H1 (cell line): ENCODE measurements around the gene FRK. TPM values are rescaled to one million over a fixed set of nuclear protein-coding genes. Genes with fewer than 3 reads are reported as not detected.

Experiments used
- CTCF ChIA-PET: fragments of 300-600 bp; sonication (Branson Sonifier 250); formaldehyde crosslinking; loops from one replicate; lab custom pipeline; 2021; ENCODE audit not compliant: partially characterized antibody; lab: Charles Lee
- POLR2A ChIA-PET: fragments of 300-600 bp; sonication (Branson Sonifier 250); formaldehyde crosslinking; loops from one replicate; lab custom pipeline; 2021; ENCODE audit warnings: inconsistent platforms; ENCODE audit not compliant: partially characterized antibody; lab: Charles Lee
- DNase-seq, 2 experiments: peaks; one replicate each; pipeline versions ENCODE4 v3.0.0 to v3.0.0-alpha.2; 2010 to 2022; ENCODE audit warnings: low spot score in 2 of 2, low read depth in 1 of 2, mixed read lengths in 1 of 2
- FAIRE-seq: peaks from 2 replicates; lab custom pipeline; 2011; peaks lifted over from hg19 to GRCh38; lab: Jason Lieb, UNC
- H2AFZ ChIP-seq: 2 replicates; pipeline ENCODE4 v1.8.1; 2012; ENCODE audit warnings: low read length, inconsistent platforms
- H2AK5ac ChIP-seq: 2 replicates; pipeline ENCODE4 v1.6.1; 2013; ENCODE audit warnings: low read depth, low read length
- H2BK120ac ChIP-seq: replicated peaks from 2 replicates; pipeline ENCODE3; 2013; ENCODE audit warnings: low read depth, low read length, inconsistent platforms
- H2BK12ac ChIP-seq: 2 replicates; pipeline ENCODE4 v1.6.1; 2013; ENCODE audit warnings: low read depth, low read length
- H2BK15ac ChIP-seq: 2 replicates; pipeline ENCODE4 v1.6.1; 2013; ENCODE audit warnings: low read length
- H2BK20ac ChIP-seq: 2 replicates; pipeline ENCODE4 v1.6.1; 2013; ENCODE audit warnings: low read length
- H2BK5ac ChIP-seq: 2 replicates; pipeline ENCODE4 v1.6.1; 2013; ENCODE audit warnings: low read depth, low read length
- H3K14ac ChIP-seq: 2 replicates; pipeline ENCODE4 v1.6.1; 2013; ENCODE audit warnings: inconsistent platforms; ENCODE audit not compliant: insufficient read length
- H3K18ac ChIP-seq: 2 replicates; pipeline ENCODE4 v1.6.1; 2013; ENCODE audit warnings: low read length; ENCODE audit errors: extremely low read depth
- H3K23ac ChIP-seq: 2 replicates; pipeline ENCODE4 v1.6.1; 2013; ENCODE audit warnings: inconsistent platforms; ENCODE audit not compliant: insufficient read length
- H3K23me2 ChIP-seq: 2 replicates; pipeline ENCODE4 v1.6.1; 2013; ENCODE audit warnings: low read depth, low read length
- H3K27ac ChIP-seq: 2 replicates; pipeline ENCODE4 v1.6.1; 2011; ENCODE audit warnings: low read depth, low read length, inconsistent platforms
- H3K27me3 ChIP-seq, 4 experiments: replicated peaks in 1 of 4; 1 replicate in 1 of 4; 2 replicates in 3 of 4; pipeline versions ENCODE4 v1.6.1 to v1.8.1; 2011 to 2013; ENCODE audit warnings: low read length in 3 of 4, mild to moderate bottlenecking in 3 of 4, inconsistent platforms in 2 of 4, mixed read lengths in 2 of 4, moderate library complexity in 1 of 4; ENCODE audit not compliant: control insufficient read depth in 3 of 4, insufficient read depth in 3 of 4; ENCODE audit errors: extremely low read depth in 1 of 4
- H3K36me3 ChIP-seq, 4 experiments: 2 replicates each; pipeline versions ENCODE4 v1.6.1 to v1.8.1; 2011 to 2013; ENCODE audit warnings: mild to moderate bottlenecking in 4 of 4, low read length in 3 of 4, moderate library complexity in 2 of 4, control low read depth in 1 of 4, inconsistent platforms in 1 of 4; ENCODE audit not compliant: insufficient read depth in 4 of 4, control insufficient read depth in 2 of 4
- H3K4ac ChIP-seq: replicated peaks from 2 replicates; pipeline ENCODE3; 2013; ENCODE audit warnings: low read length, low read depth, mixed read lengths, inconsistent platforms; ENCODE audit not compliant: insufficient read length
- H3K4me1 ChIP-seq, 4 experiments: replicated peaks in 1 of 4; 1 replicate in 1 of 4; 2 replicates in 3 of 4; pipeline versions ENCODE4 v1.6.1 to v1.8.1; 2011 to 2013; ENCODE audit warnings: low read length in 3 of 4, inconsistent platforms in 2 of 4, mixed read lengths in 1 of 4; ENCODE audit not compliant: insufficient read depth in 4 of 4, control insufficient read depth in 3 of 4
- H3K4me2 ChIP-seq, 2 experiments: 2 replicates each; pipeline versions ENCODE4 v1.6.1 to v1.8.1; 2011 to 2013; ENCODE audit warnings: low read depth in 2 of 2, low read length in 2 of 2, control low read depth in 1 of 2, inconsistent platforms in 1 of 2, mild to moderate bottlenecking in 1 of 2; ENCODE audit not compliant: insufficient read depth in 1 of 2
- H3K4me3 ChIP-seq, 4 experiments: fragments of 200-600, 300-600 bp in 1 of 4; sonication (generic), shearing (Covaris generic), sonication (Bioruptor Twin) in 1 of 4; 2 replicates each; pipeline versions ENCODE4 v1.5.1 to v1.8.1; 2011 to 2016; ENCODE audit warnings: low read length in 4 of 4, low read depth in 3 of 4, control low read depth in 2 of 4, inconsistent platforms in 2 of 4, mild to moderate bottlenecking in 2 of 4, mixed read lengths in 1 of 4, moderate library complexity in 1 of 4; ENCODE audit not compliant: insufficient read depth in 2 of 4; ENCODE audit errors: extremely low read depth in 1 of 4
- H3K56ac ChIP-seq: replicated peaks from 2 replicates; pipeline ENCODE3; 2013; ENCODE audit warnings: low read depth, mild to moderate bottlenecking, mixed read lengths, low read length, inconsistent platforms; ENCODE audit not compliant: insufficient read length
- H3K79me1 ChIP-seq: 2 replicates; pipeline ENCODE4 v1.6.1; 2013; ENCODE audit warnings: low read depth, low read length, control low read depth
- H3K79me2 ChIP-seq, 2 experiments: 2 replicates each; pipeline versions ENCODE4 v1.6.1 to v1.8.1; 2012 to 2013; ENCODE audit warnings: low read length in 2 of 2, mild to moderate bottlenecking in 2 of 2, inconsistent platforms in 1 of 2; ENCODE audit not compliant: insufficient read depth in 2 of 2, control insufficient read depth in 1 of 2
- H3K9ac ChIP-seq, 4 experiments: replicated peaks in 1 of 4; 1 replicate in 1 of 4; 2 replicates in 3 of 4; pipeline versions ENCODE4 v1.6.1 to v1.8.1; 2011 to 2013; ENCODE audit warnings: low read depth in 3 of 4, low read length in 3 of 4, control low read depth in 2 of 4, mild to moderate bottlenecking in 2 of 4, moderate library complexity in 2 of 4, inconsistent platforms in 1 of 4; ENCODE audit errors: extremely low read depth in 1 of 4
- H3K9me3 ChIP-seq, 2 experiments: 2 replicates each; pipeline versions ENCODE4 v1.6.1 to v1.8.1; 2012 to 2013; ENCODE audit warnings: mild to moderate bottlenecking in 2 of 2, moderate library complexity in 2 of 2, control low read depth in 1 of 2, inconsistent platforms in 1 of 2, low read depth in 1 of 2, low read length in 1 of 2, mixed read lengths in 1 of 2; ENCODE audit not compliant: insufficient read depth in 2 of 2
- H4K20me1 ChIP-seq, 2 experiments: replicated peaks in 1 of 2; 2 replicates each; pipeline versions ENCODE3 to v1.8.1; 2011 to 2013; ENCODE audit warnings: inconsistent platforms in 2 of 2, low read length in 2 of 2, mild to moderate bottlenecking in 1 of 2; ENCODE audit not compliant: insufficient read depth in 2 of 2, control insufficient read depth in 1 of 2
- H4K5ac ChIP-seq: 2 replicates; pipeline ENCODE4 v1.6.1; 2013; ENCODE audit warnings: low read length, low read depth, mixed read lengths, inconsistent platforms; ENCODE audit not compliant: insufficient read length
- H4K8ac ChIP-seq: 2 replicates; pipeline ENCODE4 v1.8.0; 2013; ENCODE audit warnings: mild to moderate bottlenecking, moderate library complexity, low read length, inconsistent platforms; ENCODE audit not compliant: insufficient read depth; ENCODE audit errors: extremely low read depth
- H4K91ac ChIP-seq: replicated peaks from 2 replicates; pipeline ENCODE3; 2013; ENCODE audit warnings: low read length, mixed read lengths, inconsistent platforms; ENCODE audit not compliant: insufficient read length
- CEBPB ChIP-seq: IDR thresholded peaks from 2 replicates; pipeline ENCODE4 v1.6.1; 2012; ENCODE audit warnings: low read depth, low read length
- CTCF ChIP-seq, 3 experiments: IDR thresholded peaks; 1 replicate in 2 of 3; 2 replicates in 1 of 3; pipeline versions ENCODE4 v1.5.1 to v1.6.1; 2011; ENCODE audit warnings: low read length in 3 of 3, mild to moderate bottlenecking in 3 of 3, inconsistent platforms in 2 of 3, low read depth in 1 of 3, moderate library complexity in 1 of 3; ENCODE audit not compliant: insufficient read depth in 1 of 3; ENCODE audit errors: control extremely low read depth in 1 of 3
- MAX ChIP-seq: IDR thresholded peaks from 2 replicates; pipeline ENCODE4 v1.6.1; 2012; ENCODE audit warnings: inconsistent platforms
- RAD21 ChIP-seq, 2 experiments: IDR thresholded peaks in 1 of 2; conservative IDR thresholded peaks in 1 of 2; 2 replicates each; pipeline ENCODE4 v1.6.1; 2011; ENCODE audit warnings: low read depth in 2 of 2, low read length in 2 of 2, improper control_type of control experiment in 1 of 2, inconsistent platforms in 1 of 2, mild to moderate bottlenecking in 1 of 2, moderate library complexity in 1 of 2
- SIRT6 ChIP-seq: IDR thresholded peaks from one replicate; pipeline ENCODE4 v1.7.1; 2012; ENCODE audit warnings: low read length, inconsistent platforms
- SIX5 ChIP-seq: IDR thresholded peaks from 2 replicates; pipeline ENCODE4 v1.6.1; 2011; ENCODE audit warnings: mild to moderate bottlenecking, low read depth, low read length
- YY1 ChIP-seq: IDR thresholded peaks from 2 replicates; pipeline ENCODE4 v1.6.1; 2011; ENCODE audit warnings: low read depth, mild to moderate bottlenecking, low read length
- WGBS, 2 experiments: shearing (Covaris generic) in 1 of 2; methylation state at CpG; one replicate each; pipeline versions ENCODE4 v1.1.6 to v1.1.7; 2013 to 2015; ENCODE audit warnings: low lambda C conversion rate in 2 of 2, mixed read lengths in 2 of 2, inconsistent platforms in 1 of 2, low coverage in 1 of 2, missing lambda C conversion rate in 1 of 2; ENCODE audit not compliant: insufficient replicate concordance in 2 of 2, insufficient coverage in 1 of 2, insufficient read length in 1 of 2; ENCODE audit errors: extremely low coverage in 1 of 2, missing lambda C conversion rate in 1 of 2; 5-methylcytosine and 5-hydroxymethylcytosine counted together
- polyA plus RNA-seq, 7 experiments: library from polyadenylated mRNA; depleted of rRNA in 3 of 7; stranded (reverse) in 5 of 7; unstranded in 2 of 7; fragments of >200 nt in 5 of 7; fragments of 200-250 nt in 2 of 7; gene quantifications; 1 replicate in 5 of 7; 2 replicates in 1 of 7; 4 replicates in 1 of 7; pipeline versions ENCODE4 v1.2.1 to v1.2.3, GENCODE V29; 2011 to 2013; ENCODE audit warnings: missing spikeins in 2 of 7, mixed read lengths in 2 of 7
- total RNA-seq: library from RNA; stranded (reverse); fragmentation: NEBNext Ultra II Directional; extraction: Animal tissue kit (Norgen Biotek cat#: 25700); gene quantifications from 2 replicates; pipeline ENCODE4 v1.2.1, GENCODE V29; 2021

The FRK gene
- total and polyA plus RNA-seq, 2 of the 8 experiments (the other 6 are each of a cell fraction or from before 2014, with no cell fraction given) = 0.11 to 0.24 TPM

- Histone ChIP-seq H2BK20ac (no peak overlapping the region), H3K56ac (no peak overlapping the region), H3K79me1 (no peaks in the 10 kb centered on the region), H3K23ac (no peak overlapping the region), H3K9ac (no peak overlapping the region), H4K5ac (no peak overlapping the region), H3K4ac (no peak overlapping the region), H2BK15ac (no peak overlapping the region), H4K20me1 (no peaks in the 10 kb centered on the region), H2BK120ac (no peak overlapping the region), H3K9me3 (no peaks in the 10 kb centered on the region), H2AFZ (peak overlapping the region; percentile 67; the same call in 1 of the 2 replicates), H3K27me3 (no peaks in the 10 kb centered on the region), H4K91ac (no peak overlapping the region), H3K4me1 (peaks cover 0 to 4% (median 0%) of the 10 kb centered on the region in 4 experiments; a peak in 1 of 7 replicates), H3K4me2 (no peak overlapping the region; a peak in 1 of 4 replicates), H2AK5ac (no peak overlapping the region), H3K4me3 (no peak overlapping the region), H2BK12ac (no peak overlapping the region), H3K14ac (no peak overlapping the region), H3K36me3 (no peaks in the 10 kb centered on the region), H3K79me2 (no peaks in the 10 kb centered on the region), H3K23me2 (no peaks in the 10 kb centered on the region), H3K27ac (no peak overlapping the region), H2BK5ac (0 out of 2 replicates have a peak overlapping the region, but pooled peaks have one; percentile 6), H4K8ac (no peak overlapping the region), H3K18ac (peak overlapping the region; percentile 14; the same call in 1 of the 2 replicates)
- DNase-seq = peak in 1 of 2 experiments; percentile 5
- TF ChIP-seq CTCF (IDR thresholded peaks at IDR 0.05; ENCODE audit: control extremely low read depth in 1 of 3, insufficient read depth in 1 of 3, low read depth in 1 of 3, low read length in 3 of 3) (peak in 2 of 3 experiments; percentile 6 to 33; a peak in 2 of 4 replicates), MAX (no peak), SIRT6 (no peak), RAD21 (IDR thresholded peaks at IDR 0.05 in 1 of 2, conservative IDR thresholded peaks at IDR 0.05 in 1 of 2; ENCODE audit: low read depth in 2 of 2, low read length in 2 of 2) (peak; percentile 27 to 49), CEBPB (peak; percentile 41; the same call in 1 of the 2 replicates), YY1 (no peak), SIX5 (no peak)
- CTCF ChIA-PET = interaction anchor here (0.7 to 1.5 kb wide), 8 partner anchors 12 to 637 kb away, joined by 3 to 5 read pairs (median 3); no protein-coding TSS in a partner anchor
- 88% methylated on average over 7 of the region's 7 CpGs; no CpG with 5 or more reads in 1 of the 2 experiments for WGBS, 2 experiments
- POLR2A ChIA-PET = no interaction called here
- peak; percentile 52 for FAIRE-seq
Measured at GRCh38 chr6:115969207-115969929, 91.3 kb downstream of the FRK start.
